Measurements from ENCODE around the gene C16orf95. TPM values are rescaled to one million over a fixed set of nuclear protein-coding genes. Genes with fewer than 3 reads are reported as not detected.
A peak's percentile ranks its signal among the peaks of the same experiment; 100 is the strongest.

Gene C16orf95
- total RNA-seq, 1 donor from 2014 or later = 2.6 TPM

- ATAC-seq (no peak), DNase-seq (no peak)
- intact Hi-C loops (cut with micrococcal nuclease) = no loop called here
Measured at GRCh38 chr16:87321336-87322107, 4.3 kb upstream of the C16orf95 start.

GRCh38 chr16:87320510-87321227 is 3.5 kb upstream of the C16orf95 start:
- intact Hi-C loops (cut with micrococcal nuclease) = no loop called here
- no peak for DNase-seq
- no peak for ATAC-seq

- ATAC-seq (no peak), DNase-seq (no peak)
- intact Hi-C loops (cut with micrococcal nuclease) = no loop called here
Measured at GRCh38 chr16:87319997-87320491, 2.9 kb upstream of the C16orf95 start.

- intact Hi-C loops (cut with micrococcal nuclease) = no loop called here
Measured at GRCh38 chr16:87319011-87319410, 1.8 kb upstream of the C16orf95 start.

GRCh38 chr16:87317750-87318644 is 805 bp upstream of the C16orf95 start:
- ATAC-seq (peak; percentile 39), DNase-seq (peak; percentile 59)
- intact Hi-C loops (cut with micrococcal nuclease) = no loop called here

More at GRCh38 chr16:87319011-87319410, 1.8 kb upstream of the C16orf95 start:
- no peak for DNase-seq
- no peak for ATAC-seq

- DNase-seq (no peak), ATAC-seq (no peak)
- intact Hi-C loops (cut with micrococcal nuclease) = no loop called here
Measured at GRCh38 chr16:87316450-87316922, 706 bp downstream of the C16orf95 start.

GRCh38 chr16:87314990-87315420 is 2.2 kb downstream of the C16orf95 start:
- ATAC-seq (no peak), DNase-seq (no peak)
- intact Hi-C loops (cut with micrococcal nuclease) = no loop called here

- intact Hi-C loops (cut with micrococcal nuclease) = no loop called here
- no peak for ATAC-seq
- DNase-seq = no peak
Measured at GRCh38 chr16:87312008-87312407, 5.2 kb downstream of the C16orf95 start.

- ATAC-seq (no peak), DNase-seq (no peak)
- intact Hi-C loops (cut with micrococcal nuclease) = no loop called here
Measured at GRCh38 chr16:87311387-87311786, 5.8 kb downstream of the C16orf95 start.

GRCh38 chr16:87310610-87311009 is 6.6 kb downstream of the C16orf95 start:
- ATAC-seq = no peak
- DNase-seq = no peak
- intact Hi-C loops (cut with micrococcal nuclease) = no loop called here

- DNase-seq (no peak), ATAC-seq (no peak)
- intact Hi-C loops (cut with micrococcal nuclease) = no loop called here
Measured at GRCh38 chr16:87309620-87310525, 7.3 kb downstream of the C16orf95 start.

- DNase-seq (no peak), ATAC-seq (no peak)
- intact Hi-C loops (cut with micrococcal nuclease) = no loop called here
Measured at GRCh38 chr16:87308826-87309225, 8.4 kb downstream of the C16orf95 start.

- ATAC-seq = no peak
- intact Hi-C loops (cut with micrococcal nuclease) = no loop called here
Measured at GRCh38 chr16:87306516-87306915, 10.7 kb downstream of the C16orf95 start.

GRCh38 chr16:87305505-87306391 is 11.4 kb downstream of the C16orf95 start:
- DNase-seq (no peak), ATAC-seq (no peak)
- intact Hi-C loops (cut with micrococcal nuclease) = no loop called here

More at GRCh38 chr16:87306516-87306915, 10.7 kb downstream of the C16orf95 start:
- no peak for DNase-seq

GRCh38 chr16:87304951-87305350 is 12.2 kb downstream of the C16orf95 start:
- no peak for DNase-seq
- intact Hi-C loops (cut with micrococcal nuclease) = no loop called here
- no peak for ATAC-seq

- intact Hi-C loops (cut with micrococcal nuclease) = no loop called here
- no peak for ATAC-seq
- DNase-seq = no peak
Measured at GRCh38 chr16:87303962-87304521, 13.2 kb downstream of the C16orf95 start.

- ATAC-seq = no peak
- intact Hi-C loops (cut with micrococcal nuclease) = no loop called here
- no peak for DNase-seq
Measured at GRCh38 chr16:87303431-87303930, 13.7 kb downstream of the C16orf95 start.
